Endometrial microvascular endothelial cells (primary cell): ENCODE data around the gene ASIC2. TPM values are rescaled to one million over a fixed set of nuclear protein-coding genes. Genes with fewer than 3 reads are reported as not detected.

Experiments
- in situ Hi-C: cut with HindIII; loops from 2 replicates; pipeline ENCODE4 v1.10.0; 2017; ENCODE audit warnings: low sequenced_read_pairs, low pct_unique_long_range_greater_than_20kb; ENCODE audit errors: inconsistent ontology term
- total RNA-seq: library from RNA; depleted of rRNA; stranded (reverse); fragments of >200 nt; gene quantifications from one replicate; pipeline ENCODE4 v1.2.3, GENCODE V29; 2015; ENCODE audit errors: inconsistent ontology term

Gene ASIC2
- total RNA-seq, 1 donor from 2014 or later: not detected

DNA sequence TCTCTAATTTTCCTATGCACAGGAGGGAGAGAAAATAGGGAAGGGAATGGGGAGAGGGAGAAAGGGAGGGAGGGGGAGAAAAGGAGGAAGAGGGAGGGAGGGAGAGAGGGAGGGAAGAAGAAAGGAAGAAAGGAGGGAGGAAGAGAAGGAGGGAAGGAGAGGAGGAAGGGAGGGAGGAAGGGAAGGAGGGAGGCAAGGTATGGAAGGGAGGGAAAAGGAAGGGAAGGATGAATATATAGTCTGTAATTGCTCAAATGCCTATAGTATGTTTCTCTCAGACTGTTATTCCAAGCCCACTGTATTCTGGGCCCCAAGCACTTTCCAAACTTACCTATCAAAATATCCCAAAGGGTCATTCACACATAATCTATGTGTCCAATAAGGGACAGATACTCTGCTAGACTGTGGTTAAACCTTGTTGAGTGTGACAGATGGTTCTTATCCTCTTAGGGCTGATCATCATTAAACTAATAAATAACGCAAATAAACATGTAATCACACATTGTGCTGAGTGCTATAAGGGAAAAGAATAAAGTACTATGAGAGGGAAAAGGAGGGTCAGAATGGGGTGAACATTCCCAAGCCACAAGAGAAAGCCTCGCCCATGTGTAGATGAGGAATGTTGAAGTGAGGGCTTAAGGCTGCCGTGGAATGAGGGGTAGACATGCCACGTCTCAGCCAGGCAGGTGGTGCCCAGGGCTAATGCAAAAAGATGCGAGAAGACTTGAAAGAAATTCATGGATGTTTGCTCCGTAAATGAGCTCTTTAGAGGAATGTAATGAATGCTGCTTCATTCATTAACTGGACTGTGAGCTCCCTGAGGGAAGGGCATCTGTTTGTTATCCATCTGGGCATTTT, 30.6 kb downstream of the ASIC2 start:
- in situ Hi-C loops: no loop called here

- in situ Hi-C loops: no loop called here
Measured at GRCh38 chr17:33261820-33262219, 31.3 kb downstream of the ASIC2 start.

- in situ Hi-C loops: no loop called here
Measured at GRCh38 chr17:33260638-33261037, 32.5 kb downstream of the ASIC2 start.

DNA sequence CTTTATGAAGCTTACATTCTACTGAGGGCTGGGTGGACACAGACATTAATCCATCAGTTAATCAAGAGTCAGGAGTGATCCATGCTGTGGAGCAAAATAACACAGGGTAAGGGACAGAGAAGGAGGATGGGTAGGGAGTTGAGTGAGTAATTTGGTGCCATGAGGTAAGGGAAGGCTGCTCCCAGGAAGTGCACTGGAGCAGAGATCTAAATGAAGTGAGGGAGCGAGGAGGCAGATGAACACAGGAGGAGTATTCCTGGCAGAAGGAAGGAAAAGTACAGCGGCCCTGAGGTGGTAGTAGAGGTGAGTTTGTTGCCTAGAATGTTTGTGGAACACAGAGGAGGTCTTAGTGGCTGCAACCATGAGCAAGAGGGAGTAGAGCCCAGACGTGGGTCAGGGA, 34.8 kb downstream of the ASIC2 start:
- in situ Hi-C loops: no loop called here

DNA sequence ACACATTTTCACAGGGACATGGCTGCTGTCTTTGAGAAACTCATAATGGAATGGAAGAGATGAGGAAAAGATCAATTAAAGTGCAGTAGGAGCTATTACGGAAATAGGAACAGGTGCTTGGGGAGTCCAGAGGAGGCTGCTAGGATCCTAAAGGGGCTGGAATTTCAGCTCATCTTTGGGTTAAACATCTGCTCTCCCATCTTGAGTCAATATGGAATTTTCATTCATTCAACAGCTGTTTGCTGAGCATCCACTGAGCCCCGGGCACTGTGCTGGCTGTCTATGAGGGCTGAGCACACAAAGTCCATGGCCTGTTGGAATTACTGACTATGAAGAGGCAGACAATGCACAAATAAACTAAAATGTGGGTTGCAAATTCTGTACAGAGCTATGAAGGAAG, 47.9 kb downstream of the ASIC2 start:
- in situ Hi-C loops: no loop called here

DNA sequence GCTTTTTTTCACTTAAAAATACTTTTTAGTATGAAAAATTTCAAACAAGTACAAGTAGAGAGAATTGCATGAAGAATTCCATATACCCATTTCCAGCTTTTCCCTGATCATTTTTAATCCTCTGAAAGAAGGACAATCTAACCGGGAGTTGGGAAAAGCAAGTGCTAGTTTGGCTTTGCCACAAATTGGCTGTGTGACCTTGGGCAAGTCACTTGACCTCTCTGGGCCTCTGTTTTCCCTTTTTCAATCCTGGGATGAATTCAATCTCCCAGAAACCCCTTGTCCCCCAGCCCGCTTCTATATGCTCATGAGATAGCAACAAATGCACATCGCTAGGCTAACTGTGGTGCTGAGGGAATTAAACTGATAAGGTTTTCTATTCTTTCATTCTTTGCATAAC, 49.4 kb downstream of the ASIC2 start:
- in situ Hi-C loops: no loop called here

DNA sequence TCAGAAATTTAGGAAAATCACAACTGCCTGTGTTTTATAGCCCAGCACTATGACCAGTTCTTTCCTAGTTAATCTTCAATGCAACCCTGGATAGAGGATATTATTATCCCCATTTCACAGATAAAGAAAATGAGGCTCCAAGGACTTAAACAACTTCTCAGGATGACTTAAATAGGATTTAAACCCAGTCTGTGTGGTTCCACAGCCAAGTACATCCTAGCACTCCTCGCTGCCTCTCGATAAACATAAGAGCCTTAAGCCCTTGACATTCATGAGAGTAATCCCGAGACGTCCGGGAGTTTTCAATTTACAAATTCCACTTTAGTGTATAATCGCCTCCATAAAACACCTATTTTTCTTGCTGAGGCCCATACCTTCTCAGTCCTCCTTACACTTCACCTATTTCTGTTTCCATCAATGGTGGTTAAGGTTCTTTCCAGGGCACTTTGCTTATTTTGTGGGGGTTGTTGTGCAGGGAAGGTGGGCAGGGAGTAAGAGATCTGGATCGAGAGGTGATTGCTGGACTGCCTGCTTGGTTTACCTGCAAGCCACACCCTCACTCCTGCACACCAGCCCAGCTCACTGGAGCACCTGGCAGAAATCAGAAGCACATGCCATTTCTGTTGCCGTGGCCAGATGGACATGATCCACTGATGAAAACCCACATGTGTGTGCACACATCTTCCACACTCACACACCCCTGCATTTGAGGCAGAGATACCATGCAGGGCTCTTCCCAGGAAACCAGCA, 50.5 kb downstream of the ASIC2 start:
- in situ Hi-C loops: no loop called here

GRCh38 chr17:33241390-33241789, 51.7 kb downstream of the ASIC2 start:
- in situ Hi-C loops: no loop called here

GRCh38 chr17:33240362-33240761, 52.7 kb downstream of the ASIC2 start:
- in situ Hi-C loops: no loop called here

- in situ Hi-C loops: no loop called here
Measured at GRCh38 chr17:33239702-33240101, 53.4 kb downstream of the ASIC2 start.

DNA sequence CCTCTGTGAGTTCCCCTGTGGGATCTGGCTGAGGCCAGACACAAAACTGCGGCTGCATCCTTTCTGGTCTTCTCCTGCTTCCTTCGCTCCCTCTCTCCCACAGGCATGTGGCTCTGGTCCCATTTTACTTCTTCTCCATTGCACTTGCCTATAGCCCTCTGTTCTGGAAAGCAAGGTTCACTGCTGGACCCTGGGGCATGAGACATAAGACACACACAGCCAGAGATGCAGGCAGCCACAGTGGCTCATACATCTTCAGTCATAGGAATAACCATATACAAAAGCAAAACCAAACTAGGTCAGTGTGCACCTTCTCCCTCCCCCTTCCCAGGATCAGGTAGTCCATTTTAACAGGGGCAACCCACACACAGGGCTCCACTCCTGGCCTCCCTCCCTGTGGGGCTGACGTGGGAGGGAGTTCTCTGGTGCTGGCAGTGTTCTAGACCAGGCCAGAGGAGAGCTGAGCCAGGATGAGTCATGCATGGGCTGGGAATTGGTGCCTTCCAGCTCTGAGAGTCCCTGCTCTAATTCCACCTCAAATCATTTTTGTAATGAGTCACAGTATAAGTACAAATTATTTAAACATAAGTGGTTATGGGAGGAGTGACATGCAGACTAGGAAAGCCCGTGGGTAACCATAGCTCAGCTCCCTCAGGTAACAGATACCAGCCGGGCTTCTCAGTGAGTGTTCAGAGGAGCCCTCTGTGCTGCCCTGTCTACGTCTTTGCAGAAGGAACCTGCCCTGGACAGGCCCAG, 58.0 kb downstream of the ASIC2 start:
- in situ Hi-C loops: no loop called here

GRCh38 chr17:33234233-33234632, 58.9 kb downstream of the ASIC2 start:
- in situ Hi-C loops: no loop called here

GRCh38 chr17:33233811-33234177, 59.3 kb downstream of the ASIC2 start:
- in situ Hi-C loops: no loop called here

DNA sequence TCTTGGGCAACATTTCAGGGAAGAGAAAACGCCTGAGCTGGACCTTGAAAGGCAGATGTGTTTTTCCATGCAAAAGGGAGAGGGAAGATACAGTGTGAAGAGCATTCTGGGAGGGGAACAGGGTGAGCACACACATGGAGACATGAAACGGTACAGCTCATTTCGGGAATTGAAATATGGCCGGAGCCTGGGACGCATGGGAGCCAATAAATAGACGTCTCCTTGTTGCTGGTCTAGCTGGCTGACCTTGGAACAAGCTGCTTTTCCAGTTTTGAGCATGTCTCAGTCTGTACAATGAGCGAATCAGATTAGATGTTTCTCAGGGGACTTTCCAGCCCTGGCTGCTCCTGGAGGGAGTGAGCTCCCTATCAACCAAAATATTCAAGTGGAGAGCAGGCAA, 63.6 kb downstream of the ASIC2 start:
- in situ Hi-C loops: no loop called here

DNA sequence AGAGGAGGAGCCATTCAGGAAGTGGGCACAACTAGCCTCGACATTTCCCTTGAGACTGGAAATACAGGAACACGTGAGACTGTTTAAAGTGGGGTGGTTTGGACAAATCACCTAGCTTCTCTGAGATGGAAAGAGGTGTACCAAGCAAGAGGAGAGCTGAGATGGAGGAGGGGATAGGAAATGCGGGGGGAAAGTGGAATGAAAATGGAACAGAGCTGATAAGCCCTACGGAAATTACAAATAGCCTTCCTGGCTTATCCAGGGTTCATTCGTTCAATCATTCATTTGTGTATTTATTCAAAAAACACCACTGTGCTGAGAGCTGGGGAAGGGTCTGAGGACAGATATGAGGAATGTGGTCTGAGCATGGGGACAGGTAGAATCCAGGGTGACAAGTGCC, 64.1 kb downstream of the ASIC2 start:
- in situ Hi-C loops: no loop called here

GRCh38 chr17:33228548-33228947, 64.5 kb downstream of the ASIC2 start:
- in situ Hi-C loops: no loop called here

- in situ Hi-C loops: no loop called here
Measured at GRCh38 chr17:33227911-33228310, 65.2 kb downstream of the ASIC2 start.

DNA sequence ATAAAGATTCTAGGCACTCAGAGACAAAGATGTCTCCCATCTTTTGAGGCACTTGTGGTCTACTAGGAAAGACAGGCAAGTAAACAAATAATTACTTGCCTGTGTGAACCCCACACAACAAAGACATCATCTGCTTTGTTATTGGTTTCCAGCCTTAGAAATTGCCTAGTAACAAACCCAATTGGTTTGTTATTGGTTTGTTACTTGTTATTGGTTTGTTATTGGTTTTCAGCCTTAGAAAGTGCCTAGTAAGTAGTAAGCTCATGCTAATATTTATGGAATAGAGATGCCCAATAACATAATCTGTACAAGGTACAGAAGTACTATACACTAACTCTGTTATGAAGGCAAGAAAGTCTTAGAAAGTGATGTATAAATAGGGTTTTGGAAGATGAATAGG, 67.1 kb downstream of the ASIC2 start:
- in situ Hi-C loops: no loop called here

GRCh38 chr17:33225509-33225908, 67.6 kb downstream of the ASIC2 start:
- in situ Hi-C loops: no loop called here

- in situ Hi-C loops: no loop called here
Measured at GRCh38 chr17:33220036-33220435, 73.1 kb downstream of the ASIC2 start.
